Measurements from ENCODE around the gene EVL.

EVL gene

GRCh38 chr14:100111931-100112704, 46.9 kb downstream of the EVL start:
- no peak for DNase-seq

GRCh38 chr14:100114109-100114765, 49.0 kb downstream of the EVL start:
- no peak for DNase-seq

DNA sequence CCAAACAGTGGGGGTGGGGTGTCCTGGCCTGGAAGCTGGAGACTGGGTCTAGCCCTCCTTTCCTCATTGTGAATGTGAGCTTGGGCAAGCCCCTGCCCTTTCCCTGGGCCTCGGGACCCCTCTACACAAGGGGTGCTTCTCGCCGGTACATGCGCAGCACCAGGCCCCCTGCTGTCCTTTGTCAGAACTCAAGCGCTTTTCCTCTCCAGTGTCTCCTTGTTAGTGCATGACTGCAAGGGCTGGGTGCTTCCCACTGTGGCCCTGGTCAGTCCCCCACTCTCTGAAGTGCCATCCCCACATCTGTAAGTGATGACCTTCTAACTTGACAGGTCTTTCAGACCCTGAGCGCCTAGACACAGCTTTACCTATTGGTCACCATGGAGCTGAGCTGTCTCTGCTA, 50.0 kb downstream of the EVL start:
- no peak for DNase-seq

- no peak for DNase-seq
Measured at GRCh38 chr14:100115726-100116125, 50.5 kb downstream of the EVL start.

DNA sequence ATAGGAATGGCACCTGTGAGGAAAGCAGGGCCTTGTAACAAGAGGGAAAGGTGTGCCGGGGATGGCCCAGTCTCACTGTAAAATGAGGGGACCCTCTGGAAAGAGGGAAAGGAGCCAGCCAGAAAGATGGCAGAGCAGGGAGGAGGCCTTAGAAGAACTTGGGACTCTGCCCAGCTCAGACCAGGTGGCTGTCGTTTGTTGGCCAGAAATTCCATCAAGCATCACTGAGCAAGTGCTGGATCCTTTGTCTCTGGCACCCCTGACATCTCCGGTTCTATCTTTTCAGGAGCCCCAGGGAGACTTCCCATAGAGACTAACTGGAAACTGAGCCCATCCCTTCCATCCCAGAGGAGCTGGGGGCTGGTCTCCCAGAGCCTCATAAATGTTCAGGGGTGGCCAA, 50.9 kb downstream of the EVL start:
- no peak for DNase-seq

GRCh38 chr14:100117026-100117425, 51.8 kb downstream of the EVL start:
- DNase-seq = no peak

DNA sequence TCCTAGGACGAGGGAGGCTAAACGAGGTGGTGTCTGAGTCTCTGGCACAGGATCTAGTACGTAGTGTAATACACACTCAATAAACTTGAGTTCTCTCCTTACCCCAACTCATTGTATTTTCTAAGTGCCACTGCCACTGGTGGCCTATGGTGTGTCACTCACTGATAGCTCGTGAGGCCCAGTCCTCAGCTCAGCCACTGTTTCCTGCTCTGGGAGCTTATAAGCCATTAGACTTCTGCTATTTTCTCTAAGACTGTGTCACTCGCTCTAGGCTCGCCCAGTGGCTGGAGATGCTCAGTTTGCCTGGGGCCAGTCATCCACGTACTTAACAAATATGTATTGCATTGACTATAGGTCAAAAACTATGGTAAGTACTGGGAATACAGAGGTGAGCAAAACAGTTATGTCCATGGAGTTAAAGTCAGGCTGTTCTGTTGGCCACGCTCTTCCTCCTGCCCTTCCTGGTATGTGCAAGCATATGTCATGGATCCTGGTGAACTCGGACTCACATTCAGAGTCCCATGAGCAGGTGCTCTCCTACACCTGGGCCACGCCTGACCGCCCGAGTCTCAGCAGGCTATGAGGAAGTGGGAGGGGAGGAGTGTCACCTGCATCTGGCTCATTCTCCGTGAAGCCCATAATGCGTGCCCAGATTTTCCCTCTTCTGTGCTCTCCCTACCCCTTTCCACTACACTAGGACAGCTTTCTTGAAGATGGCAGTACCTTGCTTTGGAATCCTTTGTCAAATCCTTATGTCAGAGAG, 52.6 kb downstream of the EVL start:
- no peak for DNase-seq

DNA sequence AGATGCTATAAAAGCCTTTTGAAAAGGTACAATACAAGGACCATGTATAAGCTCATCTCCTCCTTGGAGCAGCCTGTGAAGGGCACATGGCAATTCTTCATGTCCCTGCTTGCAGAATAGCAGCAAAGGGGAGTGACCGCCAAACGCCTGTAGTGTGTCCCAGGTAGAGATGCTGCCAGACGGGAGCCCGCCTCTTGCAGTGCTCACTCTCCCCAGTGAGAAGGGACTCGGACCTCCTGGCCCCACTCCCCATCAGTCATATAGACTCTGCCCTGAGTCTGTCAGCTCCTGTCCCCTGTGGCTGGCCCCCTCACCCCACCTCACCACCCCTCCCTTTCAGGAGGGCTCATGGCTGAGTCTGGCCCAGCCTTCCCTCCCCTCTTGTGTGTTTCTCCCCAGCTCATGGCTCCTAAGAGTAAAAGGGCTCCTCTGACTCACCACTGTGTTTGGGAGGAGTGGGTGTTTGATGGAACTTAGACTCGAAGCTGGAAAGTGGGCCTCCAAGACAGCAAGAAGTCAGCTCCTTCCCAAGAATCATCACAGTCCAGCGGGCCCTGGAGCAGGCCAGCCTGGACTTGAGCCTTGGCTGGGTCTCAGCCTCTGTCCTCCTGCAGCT, 53.3 kb downstream of the EVL start:
- no peak for DNase-seq

GRCh38 chr14:100119251-100119650, 54.0 kb downstream of the EVL start:
- no peak for DNase-seq

GRCh38 chr14:100120522-100121269, 55.5 kb downstream of the EVL start:
- no peak for DNase-seq

- DNase-seq = no peak
Measured at GRCh38 chr14:100121643-100122480, 56.6 kb downstream of the EVL start.

DNA sequence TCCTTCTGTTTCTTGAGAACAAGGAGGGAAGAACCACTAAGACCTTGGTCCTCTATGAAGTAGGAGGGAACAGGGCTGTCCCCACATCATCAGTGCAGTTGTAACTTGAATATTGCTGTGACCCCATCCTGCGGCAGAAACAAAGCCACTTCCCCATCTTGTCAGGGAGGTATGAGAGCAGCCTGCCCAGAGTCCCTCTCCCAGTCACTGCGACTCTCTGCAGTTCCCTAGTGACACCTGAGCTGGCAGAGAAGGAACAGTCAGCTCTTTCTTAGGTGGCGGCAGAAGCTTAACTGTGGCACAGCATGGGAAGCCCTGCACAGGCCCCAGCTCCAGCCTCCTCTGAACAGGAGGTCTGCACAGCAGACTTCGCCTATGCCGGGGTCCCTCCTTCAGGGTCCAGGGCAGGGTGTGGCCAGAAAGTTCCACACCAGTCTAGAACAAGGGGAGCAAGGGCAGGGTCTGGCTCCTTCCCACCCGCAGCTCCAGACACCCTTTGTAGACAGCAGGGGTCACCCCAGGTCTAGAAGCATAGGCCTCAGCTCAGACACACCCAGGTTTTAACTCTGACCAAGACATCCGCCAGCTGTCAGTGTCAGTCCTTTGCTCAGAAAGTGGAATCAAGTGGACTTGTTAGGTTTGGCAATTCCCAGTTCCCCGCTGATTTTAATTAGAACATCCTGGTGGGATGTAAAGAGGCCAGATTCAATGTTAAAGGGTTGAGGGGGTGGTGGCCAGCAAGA, 57.4 kb downstream of the EVL start:
- no peak for DNase-seq

- no peak for DNase-seq
Measured at GRCh38 chr14:100123618-100124017, 58.4 kb downstream of the EVL start.

GRCh38 chr14:100124551-100125088, 59.4 kb downstream of the EVL start:
- no peak for DNase-seq

DNA sequence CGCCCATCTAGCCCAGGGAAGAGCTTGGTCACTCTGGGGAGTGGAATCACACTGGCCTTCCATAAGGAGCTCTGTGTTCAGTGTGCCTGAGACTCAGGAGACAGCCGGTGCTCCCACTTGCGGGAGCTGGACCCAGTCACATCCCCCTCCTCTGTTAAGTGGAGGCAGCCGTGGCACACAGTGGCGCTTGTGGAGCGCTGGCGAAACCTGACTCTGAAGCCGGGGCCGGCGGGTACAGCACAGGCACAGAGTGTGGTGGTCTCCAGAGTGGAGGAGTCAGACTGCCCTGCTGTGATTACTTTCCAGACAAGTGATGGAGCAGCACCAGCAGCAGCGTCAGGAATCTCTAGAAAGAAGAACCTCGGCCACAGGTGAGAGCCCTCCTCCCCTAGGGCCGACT, 61.2 kb downstream of the EVL start:
- no peak for DNase-seq

DNA sequence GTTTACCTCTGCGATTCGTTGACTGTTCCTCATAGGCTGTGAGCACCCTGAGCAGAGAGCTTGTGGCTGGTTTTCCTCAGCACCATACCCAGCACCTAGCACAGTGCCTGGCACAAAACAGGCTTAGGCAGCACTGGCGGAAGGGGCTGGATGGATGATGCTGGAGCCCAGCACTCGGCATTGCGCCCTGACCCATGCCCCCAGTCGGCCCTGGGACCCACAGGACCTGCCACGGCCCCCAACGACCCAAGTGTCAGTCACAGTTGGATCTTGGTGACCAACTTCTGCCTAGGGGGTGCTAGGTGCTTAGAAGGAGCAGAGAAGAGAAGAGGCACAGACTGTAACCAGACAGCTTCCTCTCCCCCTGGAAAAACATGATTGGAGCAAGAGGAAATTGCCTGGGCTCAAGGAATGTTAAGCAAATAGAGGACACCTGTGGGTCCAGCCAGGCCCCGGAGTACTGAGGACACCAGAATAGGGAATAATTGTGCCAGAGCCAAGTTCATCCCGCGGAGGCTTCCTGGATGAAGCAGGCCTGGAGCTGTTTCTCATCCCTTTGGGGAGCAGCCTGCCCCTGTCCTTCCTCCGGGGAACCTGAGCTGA, 62.7 kb downstream of the EVL start:
- DNase-seq = no peak

DNA sequence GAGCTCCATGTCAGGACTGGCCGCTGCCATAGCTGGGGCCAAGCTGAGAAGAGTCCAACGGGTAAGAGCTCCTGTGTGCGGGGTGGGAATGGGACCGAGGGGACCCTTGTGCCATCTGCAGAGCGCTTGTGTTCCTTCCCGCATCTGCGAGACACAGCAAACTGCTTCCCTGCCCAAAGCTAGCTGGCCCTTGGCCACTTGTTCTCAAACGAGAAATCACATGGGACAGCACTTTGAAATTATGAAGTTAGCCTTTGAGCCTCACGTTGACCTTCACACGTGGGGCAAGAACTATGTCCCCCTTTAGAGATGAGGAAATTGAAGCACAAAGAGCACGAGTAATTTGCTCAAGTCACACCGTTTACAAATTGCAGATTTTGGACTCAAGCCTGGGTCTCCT, 63.5 kb downstream of the EVL start:
- DNase-seq = no peak

DNA sequence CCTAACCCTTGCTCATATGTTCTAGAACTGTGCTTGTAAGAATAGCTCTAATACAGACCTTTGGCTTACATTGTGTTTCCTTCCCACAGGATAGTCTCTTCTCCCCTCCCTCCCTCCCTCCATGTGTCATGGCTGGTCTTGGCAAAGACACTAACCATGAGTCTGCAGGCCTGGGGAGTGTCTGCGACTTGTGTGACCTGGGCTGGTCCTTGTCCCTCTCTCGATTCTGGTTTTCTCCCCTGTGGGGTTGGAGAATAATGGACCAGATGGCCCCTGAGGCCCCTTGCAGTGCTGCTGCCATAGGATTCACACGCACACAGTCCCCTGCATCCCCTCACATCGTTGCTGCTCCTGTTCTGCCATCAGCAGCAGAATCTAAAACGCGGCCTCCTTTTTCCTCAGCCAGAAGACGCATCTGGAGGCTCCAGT, 64.0 kb downstream of the EVL start:
- no peak for DNase-seq

DNA sequence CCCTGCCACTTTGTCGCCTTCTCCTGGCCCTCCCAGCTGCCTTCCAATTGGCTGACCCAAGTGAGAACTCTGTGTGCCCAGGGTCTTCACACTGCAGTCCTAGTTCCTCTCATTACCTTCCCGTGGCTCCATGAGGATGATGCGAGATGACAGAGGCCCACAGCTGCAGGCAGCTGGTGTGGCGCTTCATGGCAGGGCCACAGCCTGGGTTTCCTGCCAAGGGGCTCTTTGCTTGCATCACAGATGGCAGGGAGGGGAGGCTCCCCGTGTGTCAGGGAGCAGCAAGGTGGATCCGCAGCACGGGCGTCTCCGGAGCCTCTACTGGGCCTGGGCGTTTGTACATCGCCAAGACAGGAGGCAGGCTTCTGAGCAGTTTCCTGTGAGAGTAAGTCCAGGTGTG, 65.3 kb downstream of the EVL start:
- DNase-seq = no peak

DNA sequence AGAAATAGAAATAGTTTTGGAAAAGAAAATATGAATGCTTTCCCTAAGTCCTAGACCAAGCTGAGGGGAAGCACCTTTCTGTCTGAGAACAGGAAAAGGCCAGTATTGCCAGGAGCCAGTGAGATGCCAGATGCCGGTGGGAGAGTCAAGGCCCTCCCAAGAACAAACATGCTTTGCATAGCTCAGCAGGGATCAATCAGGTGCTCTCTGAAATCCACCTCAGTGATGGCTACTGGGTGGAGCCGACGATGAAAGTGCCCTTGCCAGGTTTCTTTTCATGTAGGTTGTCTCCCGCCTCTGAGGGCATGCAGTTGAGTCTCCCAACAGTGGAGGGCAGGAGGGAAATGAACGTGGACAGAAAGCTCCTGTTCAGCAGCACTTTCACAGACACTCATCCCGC, 66.0 kb downstream of the EVL start:
- no peak for DNase-seq

Data from activated CD4-positive, alpha-beta T cell treated with anti-CD3 and anti-CD28 coated beads, Interleukin-2, amount 50 U/mL, for 1 hour (primary cell).